SK-N-SH (cell line): Measurements from ENCODE around the gene PELI2. TPM values are rescaled to one million over a fixed set of nuclear protein-coding genes. Genes with fewer than 3 reads are reported as not detected.

Experiments
- CTCF ChIA-PET: fragments of 300-600, 350-600 bp; formaldehyde crosslinking; extraction: SDS; loops from one replicate; lab custom pipeline; 2021; lab: Yijun Ruan, JAX
- POLR2A ChIA-PET: fragments of 350-600 bp; sonication (Branson Sonifier 250); formaldehyde crosslinking; extraction: SDS; loops from one replicate; lab custom pipeline; 2020; ENCODE audit warnings: antibody characterized with exemption, inconsistent platforms; lab: Yijun Ruan, JAX
- DNase-seq: peaks from one replicate; pipeline ENCODE4 v3.0.0; 2012
- H2AFZ ChIP-seq: fragments of 200-600 bp; sonication (generic); 2 replicates; pipeline ENCODE4 v1.8.1; 2016; ENCODE audit warnings: antibody characterized with exemption, mild to moderate bottlenecking, low read depth
- H3F3A ChIP-seq: fragments of 200-600 bp; sonication (generic); replicated peaks from 2 replicates; pipeline ENCODE3; 2016; ENCODE audit warnings: antibody characterized with exemption, mild to moderate bottlenecking; ENCODE audit not compliant: insufficient read depth
- H3K27ac ChIP-seq, 2 experiments: fragments of 200-500 bp in 1 of 2; fragments of 200-600 bp in 1 of 2; sonication (Bioruptor generic) in 1 of 2; sonication (generic), shearing (Covaris generic) in 1 of 2; 2 replicates each; pipeline versions ENCODE4 v1.5.1 to v1.6.1; 2014 to 2016; ENCODE audit warnings: low read depth in 2 of 2, inconsistent platforms in 1 of 2, low read length in 1 of 2, mild to moderate bottlenecking in 1 of 2, mixed read lengths in 1 of 2
- H3K27me3 ChIP-seq: fragments of 200-600 bp; sonication (generic), shearing (Covaris generic); 2 replicates; pipeline ENCODE4 v1.6.1; 2016; ENCODE audit warnings: mixed run types; ENCODE audit not compliant: insufficient read depth
- H3K36me3 ChIP-seq, 2 experiments: fragments of 200-500 bp in 1 of 2; fragments of 200-600 bp in 1 of 2; sonication (Bioruptor generic) in 1 of 2; sonication (generic) in 1 of 2; replicated peaks in 1 of 2; 2 replicates each; pipeline versions ENCODE3 to v1.5.1; 2014 to 2016; ENCODE audit warnings: low read length in 1 of 2, mild to moderate bottlenecking in 1 of 2; ENCODE audit not compliant: insufficient read depth in 2 of 2, control insufficient read depth in 1 of 2
- H3K4me1 ChIP-seq, 2 experiments: fragments of 200-500 bp in 1 of 2; fragments of 200-600 bp in 1 of 2; sonication (Bioruptor generic) in 1 of 2; sonication (generic), shearing (Covaris generic) in 1 of 2; 2 replicates each; pipeline versions ENCODE4 v1.5.1 to v1.6.1; 2014 to 2016; ENCODE audit warnings: low read depth in 1 of 2, low read length in 1 of 2, mixed run types in 1 of 2; ENCODE audit not compliant: insufficient read depth in 2 of 2, control insufficient read depth in 1 of 2
- H3K4me2 ChIP-seq: fragments of 200-600 bp; sonication (generic), shearing (Covaris generic); 2 replicates; pipeline ENCODE4 v1.6.1; 2017; ENCODE audit warnings: mixed run types
- H3K4me3 ChIP-seq, 2 experiments: fragments of 200-500 bp in 1 of 2; fragments of 200-600 bp in 1 of 2; sonication (Bioruptor generic) in 1 of 2; sonication (generic), shearing (Covaris generic) in 1 of 2; 2 replicates each; pipeline versions ENCODE4 v1.5.1 to v1.8.1; 2014 to 2016; ENCODE audit warnings: low read depth in 2 of 2, inconsistent platforms in 1 of 2, low read length in 1 of 2, mild to moderate bottlenecking in 1 of 2, mixed read lengths in 1 of 2, moderate library complexity in 1 of 2
- H3K79me2 ChIP-seq: fragments of 200-600 bp; sonication (generic); 2 replicates; pipeline ENCODE4 v1.8.1; 2017; ENCODE audit warnings: mild to moderate bottlenecking; ENCODE audit not compliant: insufficient read depth
- H3K9ac ChIP-seq: fragments of 200-600 bp; sonication (generic); 2 replicates; pipeline ENCODE4 v1.6.1; 2017; ENCODE audit warnings: mixed run types
- H3K9me2 ChIP-seq: fragments of 200-600 bp; sonication (generic); 2 replicates; pipeline ENCODE4 v1.6.1; 2017; ENCODE audit warnings: mixed run types
- H3K9me3 ChIP-seq: fragments of 200-600 bp; sonication (generic); 2 replicates; pipeline ENCODE4 v1.6.1; 2017; ENCODE audit warnings: mixed run types, mild to moderate bottlenecking, moderate library complexity
- H4K20me1 ChIP-seq: fragments of 200-600 bp; sonication (generic); 2 replicates; pipeline ENCODE4 v1.6.1; 2017; ENCODE audit warnings: mild to moderate bottlenecking, mixed run types; ENCODE audit not compliant: insufficient read depth
- ELF1 ChIP-seq: IDR thresholded peaks from 2 replicates; pipeline ENCODE4 v1.4.0; 2012
- EZH2phosphoT487 ChIP-seq: fragments of 200-600 bp; sonication (generic); IDR thresholded peaks from 2 replicates; pipeline ENCODE4 v1.6.1; 2017; ENCODE audit warnings: low read depth, mixed run types, mild to moderate bottlenecking, antibody characterized with exemption, moderate library complexity, borderline replicate concordance
- FOXJ3 ChIP-seq: sonication (generic); formaldehyde crosslinking; IDR thresholded peaks from 2 replicates; pipeline ENCODE4 v1.5.1; 2020; ENCODE audit warnings: mild to moderate bottlenecking, missing genetic modification reagents
- FOXM1 ChIP-seq: IDR thresholded peaks from 2 replicates; pipeline ENCODE4 v1.4.0; 2012; ENCODE audit warnings: low read depth, mild to moderate bottlenecking
- GABPA ChIP-seq: IDR thresholded peaks from 2 replicates; pipeline ENCODE4 v1.4.0; 2012; ENCODE audit warnings: low read depth, mild to moderate bottlenecking
- JUND ChIP-seq: IDR thresholded peaks from 2 replicates; pipeline ENCODE4 v1.4.0; 2012
- RAD21 ChIP-seq: IDR thresholded peaks from 2 replicates; pipeline ENCODE4 v1.6.1; 2012; ENCODE audit warnings: mild to moderate bottlenecking, low read length
- SIN3A ChIP-seq: IDR thresholded peaks from 2 replicates; pipeline ENCODE4 v1.6.1; 2012; ENCODE audit warnings: low read depth, mild to moderate bottlenecking, low read length, moderate library complexity, borderline replicate concordance
- TCF12 ChIP-seq: IDR thresholded peaks from 2 replicates; pipeline ENCODE4 v1.4.0; 2012
- TEAD4 ChIP-seq: IDR thresholded peaks from 2 replicates; pipeline ENCODE4 v1.4.0; 2012; ENCODE audit warnings: mild to moderate bottlenecking, borderline replicate concordance; ENCODE audit not compliant: insufficient read depth
- USF1 ChIP-seq: IDR thresholded peaks from 2 replicates; pipeline ENCODE4 v1.4.0; 2012; ENCODE audit warnings: low read depth, borderline replicate concordance
- WGBS: methylation state at CpG from one replicate; pipeline ENCODE4 v1.1.6; 2017; ENCODE audit warnings: low lambda C conversion rate; 5-methylcytosine and 5-hydroxymethylcytosine counted together
- polyA plus RNA-seq, 3 experiments: library from polyadenylated mRNA; depleted of rRNA; stranded (reverse); fragments of >200 nt; gene quantifications; 2 replicates each; pipeline ENCODE4 v1.2.3, GENCODE V29; 2012
- TF ChIP-seq, protein P1 (sequence below): IDR thresholded peaks from 2 replicates; pipeline ENCODE4; 2012
- TF ChIP-seq, protein P2 (sequence below): fragments of 150-350 bp; IDR thresholded peaks from 2 replicates; pipeline ENCODE4 v1.6.1; 2017; ENCODE audit warnings: antibody characterized with exemption, low read length, low read depth, borderline replicate concordance

PELI2 gene
- polyA plus RNA-seq, 1 of the 3 experiments (the other 2 are of a cell fraction) = not detected

DNA sequence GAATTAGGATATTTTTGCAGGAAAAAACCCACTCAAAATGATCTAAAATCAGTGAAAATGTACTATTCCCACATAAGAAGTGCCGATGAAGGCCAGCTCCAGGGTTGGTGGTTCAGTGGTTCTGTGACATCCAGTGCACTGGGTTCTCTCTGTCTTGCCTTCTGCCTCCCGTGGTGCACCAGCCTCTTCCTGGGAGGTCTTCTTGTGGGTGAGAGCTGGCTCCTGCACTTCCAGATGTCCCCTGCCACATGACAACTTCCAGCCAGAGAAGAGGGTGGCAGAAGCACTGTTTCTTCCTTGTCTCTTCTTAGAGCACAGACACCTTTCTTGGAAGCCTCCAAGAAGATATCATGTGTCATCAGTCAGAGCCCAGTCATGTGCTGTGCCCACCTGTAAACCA, 170.9 kb downstream of the PELI2 start:
- no peaks in the 10 kb centered on the region for H4K20me1 ChIP-seq
- no peak overlapping the region for H3K4me3 ChIP-seq
- no peaks in the 10 kb centered on the region for H3F3A ChIP-seq
- H3K4me1 ChIP-seq = no peaks in the 10 kb centered on the region
- ChIA-PET POLR2A (no interaction called here), CTCF (no interaction called here)
- no peak overlapping the region for H3K27ac ChIP-seq
- TF ChIP-seq SIN3A (no peak), FOXJ3 (no peak), RAD21 (no peak), FOXM1 (no peak)
- no peak overlapping the region for H2AFZ ChIP-seq
- WGBS = 14% methylated on average over 2 of the region's 2 CpGs
- no peak overlapping the region for H3K9ac ChIP-seq
- H3K9me2 ChIP-seq = no peaks in the 10 kb centered on the region
- no peaks in the 10 kb centered on the region for H3K79me2 ChIP-seq
- H3K4me2 ChIP-seq = no peak overlapping the region
- no peak for DNase-seq
- no peaks in the 10 kb centered on the region for H3K36me3 ChIP-seq
- no peaks in the 10 kb centered on the region for H3K9me3 ChIP-seq
- peaks cover 83% of the 10 kb centered on the region for H3K27me3 ChIP-seq

DNA sequence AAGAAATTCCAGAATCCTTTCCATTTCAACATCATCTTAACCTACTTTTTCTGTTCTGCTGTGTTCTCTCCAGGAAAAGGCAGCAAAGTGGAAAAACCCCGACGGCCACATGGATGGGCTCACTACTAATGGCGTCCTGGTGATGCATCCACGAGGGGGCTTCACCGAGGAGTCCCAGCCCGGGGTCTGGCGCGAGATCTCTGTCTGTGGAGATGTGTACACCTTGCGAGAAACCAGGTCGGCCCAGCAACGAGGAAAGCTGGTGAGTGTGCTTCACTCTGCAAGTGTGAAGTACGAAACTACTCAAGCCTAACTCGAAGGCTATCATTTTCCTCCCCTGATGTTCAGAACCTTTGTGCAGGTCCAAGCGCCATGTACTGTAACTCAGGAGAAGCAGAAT, 172.0 kb downstream of the PELI2 start:
- Histone ChIP-seq H2AFZ (no peak overlapping the region), H3K4me3 (no peak overlapping the region), H3K4me2 (no peak overlapping the region), H3K27ac (no peak overlapping the region), H3K4me1 (no peaks in the 10 kb centered on the region), H3K9me3 (no peaks in the 10 kb centered on the region), H3K27me3 (peaks cover 83% of the 10 kb centered on the region), H3K36me3 (no peaks in the 10 kb centered on the region), H3K79me2 (no peaks in the 10 kb centered on the region), H3K9me2 (no peaks in the 10 kb centered on the region), H3K9ac (no peak overlapping the region), H3F3A (no peaks in the 10 kb centered on the region), H4K20me1 (no peaks in the 10 kb centered on the region)
- ChIA-PET POLR2A (no interaction called here), CTCF (no interaction called here)
- TF ChIP-seq USF1 (no peak), EZH2phosphoT487 (no peak), TEAD4 (no peak), GABPA (no peak), ELF1 (no peak), JUND (no peak), RAD21 (no peak), TCF12 (no peak)
- TF ChIP-seq, protein P1, sequence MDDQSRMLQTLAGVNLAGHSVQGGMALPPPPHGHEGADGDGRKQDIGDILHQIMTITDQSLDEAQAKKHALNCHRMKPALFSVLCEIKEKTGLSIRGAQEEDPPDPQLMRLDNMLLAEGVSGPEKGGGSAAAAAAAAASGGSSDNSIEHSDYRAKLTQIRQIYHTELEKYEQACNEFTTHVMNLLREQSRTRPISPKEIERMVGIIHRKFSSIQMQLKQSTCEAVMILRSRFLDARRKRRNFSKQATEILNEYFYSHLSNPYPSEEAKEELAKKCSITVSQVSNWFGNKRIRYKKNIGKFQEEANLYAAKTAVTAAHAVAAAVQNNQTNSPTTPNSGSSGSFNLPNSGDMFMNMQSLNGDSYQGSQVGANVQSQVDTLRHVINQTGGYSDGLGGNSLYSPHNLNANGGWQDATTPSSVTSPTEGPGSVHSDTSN = no peak
- TF ChIP-seq, protein P2, sequence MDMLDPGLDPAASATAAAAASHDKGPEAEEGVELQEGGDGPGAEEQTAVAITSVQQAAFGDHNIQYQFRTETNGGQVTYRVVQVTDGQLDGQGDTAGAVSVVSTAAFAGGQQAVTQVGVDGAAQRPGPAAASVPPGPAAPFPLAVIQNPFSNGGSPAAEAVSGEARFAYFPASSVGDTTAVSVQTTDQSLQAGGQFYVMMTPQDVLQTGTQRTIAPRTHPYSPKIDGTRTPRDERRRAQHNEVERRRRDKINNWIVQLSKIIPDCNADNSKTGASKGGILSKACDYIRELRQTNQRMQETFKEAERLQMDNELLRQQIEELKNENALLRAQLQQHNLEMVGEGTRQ = no peak
- DNase-seq = no peak
- 19% methylated on average over 10 of the region's 14 CpGs for WGBS
